Activated T-cell treated with anti-CD3 and anti-CD28 coated beads for 24 hours (primary cell): Measurements from ENCODE around the gene TBC1D22A.

Experiments
- DNase-seq: peaks from one replicate; pipeline ENCODE4 v3.0.0-alpha.2; 2020; ENCODE audit warnings: low read depth

The TBC1D22A gene

GRCh38 chr22:46860562-46860961, 98.1 kb downstream of the TBC1D22A start:
- no peak for DNase-seq

- DNase-seq = no peak
These were observed 99.3 kb downstream of the TBC1D22A start for GRCh38 chr22:46861468-46862367.

GRCh38 chr22:46862418-46863324, 100.2 kb downstream of the TBC1D22A start:
- DNase-seq = no peak

GRCh38 chr22:46863794-46864193, 101.3 kb downstream of the TBC1D22A start:
- no peak for DNase-seq

- DNase-seq = no peak
These were observed 102.0 kb downstream of the TBC1D22A start for GRCh38 chr22:46864314-46865051.

GRCh38 chr22:46865052-46865434, 102.6 kb downstream of the TBC1D22A start:
- no peak for DNase-seq

GRCh38 chr22:46865642-46866041, 103.2 kb downstream of the TBC1D22A start:
- no peak for DNase-seq

- no peak for DNase-seq
These were observed 104.1 kb downstream of the TBC1D22A start for GRCh38 chr22:46866591-46866990.

- DNase-seq = no peak
These were observed 104.7 kb downstream of the TBC1D22A start for GRCh38 chr22:46867106-46867505.

- DNase-seq = no peak
These were observed 106.9 kb downstream of the TBC1D22A start for GRCh38 chr22:46869329-46869728.

- no peak for DNase-seq
These were observed 107.5 kb downstream of the TBC1D22A start for GRCh38 chr22:46869831-46870441.

GRCh38 chr22:46871826-46872225, 109.4 kb downstream of the TBC1D22A start:
- DNase-seq = no peak

GRCh38 chr22:46875089-46875488, 112.6 kb downstream of the TBC1D22A start:
- no peak for DNase-seq

- DNase-seq = no peak
These were observed 114.0 kb downstream of the TBC1D22A start for GRCh38 chr22:46876357-46876934.

- no peak for DNase-seq
These were observed 115.9 kb downstream of the TBC1D22A start for GRCh38 chr22:46878191-46878948.

- no peak for DNase-seq
These were observed 116.6 kb downstream of the TBC1D22A start for GRCh38 chr22:46879083-46879482.

GRCh38 chr22:46881373-46882118, 119.1 kb downstream of the TBC1D22A start:
- DNase-seq = no peak

- no peak for DNase-seq
These were observed 120.9 kb downstream of the TBC1D22A start for GRCh38 chr22:46883092-46883910.

GRCh38 chr22:46884365-46884764, 121.9 kb downstream of the TBC1D22A start:
- DNase-seq = no peak
